Body of pancreas (tissue), 4 donors: ENCODE data around the gene CPSF3. TPM values are rescaled to one million over a fixed set of nuclear protein-coding genes. Genes with fewer than 3 reads are reported as not detected.

Experiments
- ATAC-seq: fragments of 150-250 bp; one replicate; pipeline ENCODE4 v1.9.1; 2016
- DNase-seq, 4 donors: peaks; one replicate each; pipeline ENCODE4 v3.0.0-alpha.2; 2019
- H3K27ac ChIP-seq, 4 donors: fragments of 200-600 bp; sonication (generic); 1 replicate in 3 of 4; 2 replicates in 1 of 4; pipeline versions ENCODE4 v1.5.1 to v1.6.1; 2016 to 2019; ENCODE audit warnings: mild to moderate bottlenecking in 1 of 4, mixed read lengths in 1 of 4, moderate library complexity in 1 of 4
- H3K27me3 ChIP-seq, 2 donors: fragments of 200-600 bp; sonication (generic); one replicate each; pipeline ENCODE4 v1.6.0; 2016; ENCODE audit warnings: mild to moderate bottlenecking in 1 of 2
- H3K36me3 ChIP-seq, 2 donors: fragments of 200-600 bp; sonication (generic); replicated peaks in 1 of 2; 2 replicates each; pipeline ENCODE4 v1.5.1; 2016; ENCODE audit warnings: low read depth in 2 of 2; ENCODE audit not compliant: insufficient read depth in 1 of 2
- H3K4me1 ChIP-seq: fragments of 200-600 bp; sonication (generic); one replicate; pipeline ENCODE4 v1.6.0; 2016
- H3K4me3 ChIP-seq, 2 donors: fragments of 200-600 bp; sonication (generic); 1 replicate in 1 of 2; 2 replicates in 1 of 2; pipeline ENCODE4 v1.5.1; 2016 to 2019
- H3K9me3 ChIP-seq, 3 donors: fragments of 200-600 bp; sonication (generic); 1 replicate in 2 of 3; 2 replicates in 1 of 3; pipeline ENCODE4 v1.5.1; 2016
- POLR2A ChIP-seq, 3 donors: fragments of 450-650 bp; IDR thresholded peaks; one replicate each; pipeline ENCODE4 v1.6.1; 2016; ENCODE audit warnings: antibody characterized with exemption in 3 of 3, mild to moderate bottlenecking in 2 of 3
- WGBS, 2 donors: methylation state at CpG; one replicate each; pipeline ENCODE4 v1.1.5; 2017; 5-methylcytosine and 5-hydroxymethylcytosine counted together
- intact Hi-C: fragments of 100-400 bp; cut with DNase I; formaldehyde crosslinking; loops from one replicate; pipeline ENCODE4 v1.15.1; 2023
- total RNA-seq, 2 donors: library from RNA; depleted of rRNA; stranded (reverse); fragments of >200 nt; gene quantifications; one replicate each; pipeline ENCODE4 v1.1.0, GENCODE V29; 2016
- TF ChIP-seq, protein P1 (sequence below), 7 experiments: fragments of 450-650 bp in 4 of 7; fragments of 200-600 bp in 3 of 7; sonication (generic) in 3 of 7; IDR thresholded peaks; one replicate each; pipeline ENCODE4 v1.5.1; 2016 to 2019; ENCODE audit warnings: antibody characterized with exemption in 7 of 7

Gene CPSF3
- total RNA-seq, 2 donors from 2014 or later, result 11.2 to 84.0 TPM

DNA sequence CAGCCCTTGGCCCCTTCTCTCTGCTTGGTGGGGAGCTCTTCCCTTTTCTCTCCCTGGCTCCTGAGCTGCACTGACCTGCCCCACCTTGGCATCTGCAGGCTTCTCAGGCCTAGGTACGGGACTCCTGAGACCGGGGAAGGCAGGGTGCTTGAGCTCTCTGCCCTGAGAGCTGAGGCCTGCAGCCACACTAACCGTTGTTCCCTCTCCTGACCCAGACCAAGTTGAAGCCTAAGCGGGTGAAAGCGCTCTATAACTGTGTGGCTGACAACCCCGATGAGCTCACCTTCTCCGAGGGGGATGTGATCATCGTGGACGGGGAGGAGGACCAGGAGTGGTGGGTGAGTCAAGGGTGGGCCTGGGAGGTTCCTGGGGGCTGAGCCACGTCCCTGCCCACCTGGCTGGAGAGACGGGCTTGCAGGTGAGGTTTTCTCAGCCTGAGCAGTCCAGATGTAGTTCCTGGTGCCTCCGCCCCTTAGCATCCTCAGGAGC is 22.4 kb upstream of the CPSF3 start:
- Histone ChIP-seq H3K36me3 (peaks cover 0 to 1% of the 10 kb centered on the region in 2 donors), H3K27me3 (no peaks in the 10 kb centered on the region), H3K27ac (no peak overlapping the region), H3K9me3 (no peaks in the 10 kb centered on the region), H3K4me3 (no peak overlapping the region), H3K4me1 (no peaks in the 10 kb centered on the region)
- DNase-seq, result no peak
- intact Hi-C loops, result no loop called here
- 90 to 97% methylated on average over 9 to 12 of the region's 12 CpGs for WGBS, 2 donors
- TF ChIP-seq POLR2A (IDR thresholded peaks at IDR 0.05), result no peak
- TF ChIP-seq, protein P1, sequence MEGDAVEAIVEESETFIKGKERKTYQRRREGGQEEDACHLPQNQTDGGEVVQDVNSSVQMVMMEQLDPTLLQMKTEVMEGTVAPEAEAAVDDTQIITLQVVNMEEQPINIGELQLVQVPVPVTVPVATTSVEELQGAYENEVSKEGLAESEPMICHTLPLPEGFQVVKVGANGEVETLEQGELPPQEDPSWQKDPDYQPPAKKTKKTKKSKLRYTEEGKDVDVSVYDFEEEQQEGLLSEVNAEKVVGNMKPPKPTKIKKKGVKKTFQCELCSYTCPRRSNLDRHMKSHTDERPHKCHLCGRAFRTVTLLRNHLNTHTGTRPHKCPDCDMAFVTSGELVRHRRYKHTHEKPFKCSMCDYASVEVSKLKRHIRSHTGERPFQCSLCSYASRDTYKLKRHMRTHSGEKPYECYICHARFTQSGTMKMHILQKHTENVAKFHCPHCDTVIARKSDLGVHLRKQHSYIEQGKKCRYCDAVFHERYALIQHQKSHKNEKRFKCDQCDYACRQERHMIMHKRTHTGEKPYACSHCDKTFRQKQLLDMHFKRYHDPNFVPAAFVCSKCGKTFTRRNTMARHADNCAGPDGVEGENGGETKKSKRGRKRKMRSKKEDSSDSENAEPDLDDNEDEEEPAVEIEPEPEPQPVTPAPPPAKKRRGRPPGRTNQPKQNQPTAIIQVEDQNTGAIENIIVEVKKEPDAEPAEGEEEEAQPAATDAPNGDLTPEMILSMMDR (IDR thresholded peaks at IDR 0.05), result no peak
- ATAC-seq, result no peak

DNA sequence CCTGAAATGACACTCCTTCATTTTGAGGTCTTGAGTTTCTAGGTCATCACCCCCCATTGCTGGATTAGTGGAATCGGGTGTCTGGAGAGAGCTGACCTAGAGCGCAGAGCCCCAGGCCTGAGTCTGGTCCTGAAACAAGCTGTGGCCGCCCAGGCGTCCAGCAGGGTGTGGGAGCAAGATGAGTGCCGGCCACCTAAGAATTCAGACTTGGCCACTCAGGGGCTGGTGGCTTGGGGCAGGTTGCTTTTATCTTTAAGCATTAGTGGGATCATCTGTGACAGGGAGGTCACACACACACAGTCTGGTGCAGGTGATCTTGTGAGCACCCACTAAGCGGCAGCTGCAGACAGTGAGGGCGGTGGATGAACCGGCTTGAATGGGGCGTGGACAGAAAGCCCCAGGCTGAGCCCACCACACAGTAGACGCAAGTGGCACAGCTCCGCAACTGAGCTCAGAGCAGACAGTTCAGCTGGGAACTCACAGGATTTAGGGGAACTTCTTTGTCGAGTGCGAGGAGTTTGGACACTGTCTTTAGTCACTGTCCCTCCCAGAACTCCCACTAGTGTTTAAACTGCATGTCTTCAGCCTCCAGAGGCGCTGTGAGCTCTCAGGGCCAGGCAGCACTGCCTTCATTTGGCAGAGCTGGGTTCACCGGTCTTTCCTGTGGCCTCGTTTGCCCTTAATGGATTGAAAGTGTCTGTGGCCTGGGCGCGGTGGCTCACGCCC is 21.6 kb upstream of the CPSF3 start:
- WGBS, 2 donors, result 95% methylated on average over 14 to 19 of the region's 19 CpGs
- TF ChIP-seq POLR2A (IDR thresholded peaks at IDR 0.05), result no peak
- TF ChIP-seq, protein P1 (IDR thresholded peaks at IDR 0.05), result no peak
- Histone ChIP-seq H3K4me3 (no peak overlapping the region), H3K27ac (no peak overlapping the region), H3K4me1 (no peaks in the 10 kb centered on the region), H3K27me3 (no peaks in the 10 kb centered on the region), H3K36me3 (peaks cover 0 to 1% of the 10 kb centered on the region in 2 donors), H3K9me3 (no peaks in the 10 kb centered on the region)
- ATAC-seq, result no peak
- intact Hi-C loops, result no loop called here
- no peak for DNase-seq

DNA sequence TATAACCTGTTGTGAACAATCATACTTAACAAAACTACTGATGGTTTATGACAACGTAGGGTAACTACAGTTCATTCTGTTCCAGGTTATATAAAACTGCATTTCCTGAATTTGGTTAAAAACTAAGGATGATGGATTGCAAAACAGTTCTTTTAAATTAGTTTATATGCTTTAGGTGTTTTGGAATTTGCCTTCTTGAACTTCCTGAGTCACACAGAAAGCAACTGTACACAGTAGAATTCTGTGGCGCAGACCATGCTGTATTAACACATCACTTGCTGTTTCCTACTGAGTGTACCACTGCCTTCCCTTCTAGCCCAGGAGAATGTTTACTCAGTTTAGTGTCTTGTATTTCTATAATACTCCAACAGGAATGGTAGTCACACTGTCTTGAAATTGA is 19.5 kb upstream of the CPSF3 start:
- TF ChIP-seq, protein P1 (IDR thresholded peaks at IDR 0.05), result no peak
- no peak for TF ChIP-seq POLR2A (IDR thresholded peaks at IDR 0.05)
- Histone ChIP-seq H3K27ac (no peak overlapping the region), H3K27me3 (no peaks in the 10 kb centered on the region), H3K9me3 (no peaks in the 10 kb centered on the region), H3K4me1 (no peaks in the 10 kb centered on the region), H3K36me3 (peaks cover 0 to 1% of the 10 kb centered on the region in 2 donors), H3K4me3 (no peak overlapping the region)
- DNase-seq (no peak), ATAC-seq (no peak)
- intact Hi-C loops, result no loop called here
- 60 to 63% methylated on average over 2 of the region's 2 CpGs for WGBS, 2 donors

DNA sequence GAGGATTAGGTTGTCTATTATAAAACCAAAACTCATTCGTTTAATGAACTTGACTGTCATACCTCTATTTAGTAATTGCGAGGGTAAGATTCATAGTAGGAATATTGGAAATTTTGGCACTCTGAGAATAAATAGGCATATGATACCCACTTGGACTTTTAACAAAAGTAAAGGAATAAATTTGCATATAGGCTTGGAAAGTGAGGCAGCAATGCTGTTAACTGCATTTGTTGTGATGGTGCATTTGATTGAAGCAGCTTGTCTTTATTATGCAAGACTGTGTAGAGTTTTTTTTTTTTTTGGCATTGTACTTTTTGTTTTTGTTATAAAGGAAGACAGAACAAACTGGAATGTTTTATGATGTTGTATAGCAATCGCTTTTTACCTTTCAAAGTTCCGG is 19.0 kb upstream of the CPSF3 start:
- H3K27me3 ChIP-seq, result no peaks in the 10 kb centered on the region
- ATAC-seq (no peak), DNase-seq (no peak)
- H3K4me3 ChIP-seq, result no peak overlapping the region
- no peaks in the 10 kb centered on the region for H3K9me3 ChIP-seq
- peaks cover 0 to 1% of the 10 kb centered on the region in 2 donors for H3K36me3 ChIP-seq
- no peaks in the 10 kb centered on the region for H3K4me1 ChIP-seq
- intact Hi-C loops, result no loop called here
- WGBS, 2 donors, result 86 to 87% methylated on average over 4 of the region's 4 CpGs
- no peak overlapping the region for H3K27ac ChIP-seq
- no peak for TF ChIP-seq POLR2A (IDR thresholded peaks at IDR 0.05)
- TF ChIP-seq, protein P1 (IDR thresholded peaks at IDR 0.05), result no peak

DNA sequence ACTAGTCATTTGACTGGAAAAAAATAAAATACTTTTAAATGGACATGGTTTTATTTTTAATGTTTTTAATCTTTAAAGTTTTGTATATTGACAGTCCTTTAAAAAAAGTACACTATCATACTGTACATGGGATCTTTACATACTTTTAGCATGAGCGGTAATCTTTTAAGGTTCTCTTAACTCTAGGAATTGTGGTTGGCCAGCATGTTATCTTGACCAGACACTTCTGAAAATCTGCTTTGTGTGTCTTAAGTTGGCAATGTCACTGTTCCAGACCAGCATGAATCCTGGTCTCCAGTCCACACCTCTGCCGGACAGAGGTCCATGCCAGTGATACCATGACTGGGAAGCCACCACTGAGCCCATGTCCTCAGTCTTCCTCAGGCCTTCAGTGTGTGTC is 17.8 kb upstream of the CPSF3 start:
- no peaks in the 10 kb centered on the region for H3K27me3 ChIP-seq
- no peak overlapping the region for H3K4me3 ChIP-seq
- H3K27ac ChIP-seq, result no peak overlapping the region
- H3K9me3 ChIP-seq, result no peaks in the 10 kb centered on the region
- ATAC-seq, result no peak
- 89 to 99% methylated on average over 2 of the region's 2 CpGs for WGBS, 2 donors
- no peaks in the 10 kb centered on the region for H3K4me1 ChIP-seq
- no peak for DNase-seq
- H3K36me3 ChIP-seq, result peaks cover 0 to 1% of the 10 kb centered on the region in 2 donors
- intact Hi-C loops, result no loop called here
- TF ChIP-seq, protein P1 (IDR thresholded peaks at IDR 0.05), result no peak
- TF ChIP-seq POLR2A (IDR thresholded peaks at IDR 0.05), result no peak
